K562 treated with DMSO at 1 percent for 48 hours (cell line): ENCODE measurements around the gene TBC1D16. TPM values are rescaled to one million over a fixed set of nuclear protein-coding genes. Genes with fewer than 3 reads are reported as not detected.

Source experiments
- total RNA-seq: library from RNA; unstranded; fragments of 300-600 nt; gene quantifications from 2 replicates; pipeline ENCODE4 v1.2.3, GENCODE V29; 2022; ENCODE audit warnings: low replicate concordance; ENCODE audit errors: extremely low read depth

Gene TBC1D16
- not detected in 2 replicates for total RNA-seq

GRCh38 chr17:80035687-80035936, at the start of gene TBC1D16:
TSS of gene TBC1D16 (minus strand) at chr17:80035872. CDS start at chr17:80013547, 22,325 bp downstream.

GRCh38 chr17:80035937-80036714, 454 bp upstream of the TBC1D16 start, which contains the start of gene CCDC40:
TSS of gene CCDC40 (plus strand) at chr17:80036642. CDS start at chr17:80036663, 21 bp downstream.

Other genes with a start within 250 kb of the TBC1D16 start
- not detected in 2 replicates for gene CBX8, start 238.8 kb downstream of the TBC1D16 start, total RNA-seq
- not detected in 2 replicates for gene CBX4, start 196.4 kb downstream of the TBC1D16 start, total RNA-seq
- not detected in 2 replicates for gene CCDC40, start 770 bp upstream of the TBC1D16 start, total RNA-seq
- gene GAA, start 65.7 kb upstream of the TBC1D16 start, total RNA-seq, result not detected in 2 replicates
- gene EIF4A3, start 111.3 kb upstream of the TBC1D16 start, total RNA-seq, result not detected in 2 replicates
- gene CARD14, start 134.2 kb upstream of the TBC1D16 start, total RNA-seq, result not detected in 2 replicates
- gene SGSH, start 184.5 kb upstream of the TBC1D16 start, total RNA-seq, result not detected in 2 replicates
- not detected in 2 replicates for gene SLC26A11, start 184.6 kb upstream of the TBC1D16 start, total RNA-seq
- 85.7 TPM in 1 of 2 replicates, not detected in the other for gene RNF213, start 225.0 kb upstream of the TBC1D16 start, total RNA-seq